ENCODE measurements around the gene JCAD.

JCAD gene

DNA sequence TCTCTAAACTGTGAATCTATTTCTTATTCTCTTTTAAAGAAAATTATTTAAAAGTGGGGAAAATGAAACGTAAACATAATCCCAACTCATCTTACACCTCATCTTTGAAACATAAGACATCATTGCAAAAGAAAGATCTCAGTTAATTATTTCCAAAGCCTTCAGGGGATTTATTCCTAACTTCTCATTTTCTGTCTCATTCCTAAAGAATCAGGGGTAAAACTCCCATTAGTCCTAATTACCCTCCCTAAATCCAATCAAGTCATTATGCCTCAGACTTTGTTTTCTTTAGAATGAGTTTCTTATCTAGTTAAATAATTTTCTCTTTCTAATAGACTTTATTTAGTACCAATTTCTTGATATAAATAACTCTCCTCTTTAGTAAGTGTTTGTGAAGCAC lies 39.7 kb upstream of the JCAD start:
- no peak overlapping the region for H3K4me3 ChIP-seq (IDR thresholded peaks at IDR 0.05; ENCODE audit: insufficient read depth, low read depth, low read length)
- no peaks in the 10 kb centered on the region for H3K4me1 ChIP-seq (ENCODE audit: low read depth, poor library complexity, severe bottlenecking)
- H3K27ac ChIP-seq = no peak overlapping the region
- no peak for TF ChIP-seq CTCF (conservative IDR thresholded peaks at IDR 0.05; ENCODE audit: low read depth, low read length)
- no peak overlapping the region for H3K9ac ChIP-seq
- H4K20me1 ChIP-seq (ENCODE audit: insufficient read depth) = no peaks in the 10 kb centered on the region
- H3K79me2 ChIP-seq (ENCODE audit: insufficient read depth, low read depth) = no peaks in the 10 kb centered on the region
- H3K27me3 ChIP-seq (ENCODE audit: insufficient read depth, low read depth) = no peaks in the 10 kb centered on the region
- no peak overlapping the region for H2AFZ ChIP-seq (ENCODE audit: low read depth)
- H3K36me3 ChIP-seq (ENCODE audit: insufficient read depth) = no peaks in the 10 kb centered on the region
- H3K4me2 ChIP-seq = no peak overlapping the region

- TF ChIP-seq CTCF (conservative IDR thresholded peaks at IDR 0.05; ENCODE audit: low read depth, low read length) = no peak
- no peak overlapping the region for H3K9ac ChIP-seq
- no peak overlapping the region for H2AFZ ChIP-seq (ENCODE audit: low read depth)
- no peaks in the 10 kb centered on the region for H3K27me3 ChIP-seq (ENCODE audit: insufficient read depth, low read depth)
- no peaks in the 10 kb centered on the region for H4K20me1 ChIP-seq (ENCODE audit: insufficient read depth)
- H3K27ac ChIP-seq = no peak overlapping the region
- H3K36me3 ChIP-seq (ENCODE audit: insufficient read depth) = no peaks in the 10 kb centered on the region
- no peak overlapping the region for H3K4me2 ChIP-seq
- H3K4me3 ChIP-seq (IDR thresholded peaks at IDR 0.05; ENCODE audit: insufficient read depth, low read depth, low read length) = no peak overlapping the region
- H3K79me2 ChIP-seq (ENCODE audit: insufficient read depth, low read depth) = no peaks in the 10 kb centered on the region
- no peaks in the 10 kb centered on the region for H3K4me1 ChIP-seq (ENCODE audit: low read depth, poor library complexity, severe bottlenecking)
These were observed 39.2 kb upstream of the JCAD start for GRCh38 chr10:30098629-30099028.

GRCh38 chr10:30096564-30096963 lies 37.2 kb upstream of the JCAD start:
- Histone ChIP-seq H3K27ac (no peak overlapping the region), H3K4me2 (no peak overlapping the region), H3K79me2 (ENCODE audit: insufficient read depth, low read depth) (no peaks in the 10 kb centered on the region), H3K4me1 (ENCODE audit: low read depth, poor library complexity, severe bottlenecking) (no peaks in the 10 kb centered on the region), H3K36me3 (ENCODE audit: insufficient read depth) (no peaks in the 10 kb centered on the region), H3K9ac (no peak overlapping the region), H4K20me1 (ENCODE audit: insufficient read depth) (no peaks in the 10 kb centered on the region), H3K4me3 (IDR thresholded peaks at IDR 0.05; ENCODE audit: insufficient read depth, low read depth, low read length) (no peak overlapping the region), H3K27me3 (ENCODE audit: insufficient read depth, low read depth) (no peaks in the 10 kb centered on the region), H2AFZ (ENCODE audit: low read depth) (no peak overlapping the region)
- TF ChIP-seq CTCF (conservative IDR thresholded peaks at IDR 0.05; ENCODE audit: low read depth, low read length) = no peak

- H4K20me1 ChIP-seq (ENCODE audit: insufficient read depth) = no peaks in the 10 kb centered on the region
- H3K4me2 ChIP-seq = no peak overlapping the region
- H3K4me3 ChIP-seq (IDR thresholded peaks at IDR 0.05; ENCODE audit: insufficient read depth, low read depth, low read length) = no peak overlapping the region
- no peak overlapping the region for H3K27ac ChIP-seq
- H3K4me1 ChIP-seq (ENCODE audit: low read depth, poor library complexity, severe bottlenecking) = no peaks in the 10 kb centered on the region
- no peak overlapping the region for H2AFZ ChIP-seq (ENCODE audit: low read depth)
- TF ChIP-seq CTCF (conservative IDR thresholded peaks at IDR 0.05; ENCODE audit: low read depth, low read length) = no peak
- no peaks in the 10 kb centered on the region for H3K27me3 ChIP-seq (ENCODE audit: insufficient read depth, low read depth)
- H3K79me2 ChIP-seq (ENCODE audit: insufficient read depth, low read depth) = no peaks in the 10 kb centered on the region
- H3K9ac ChIP-seq = no peak overlapping the region
- no peaks in the 10 kb centered on the region for H3K36me3 ChIP-seq (ENCODE audit: insufficient read depth)
These were observed 36.4 kb upstream of the JCAD start for GRCh38 chr10:30095631-30096422.

Measured in KMS-11 (cell line).